GM12864 (cell line): ENCODE measurements around the gene IQCE.

Source experiments
- DNase-seq: peaks from one replicate; pipeline ENCODE4 v3.0.0-alpha.2; 2011; ENCODE audit warnings: low read depth
- H3K4me3 ChIP-seq: 2 replicates; pipeline ENCODE4 v1.5.1; 2011; ENCODE audit warnings: mild to moderate bottlenecking, low read depth, low read length, control low read depth
- CTCF ChIP-seq: IDR thresholded peaks from 2 replicates; pipeline ENCODE4 v1.5.1; 2011; ENCODE audit warnings: low read depth, mild to moderate bottlenecking, moderate library complexity, low read length, control low read depth, inconsistent platforms; ENCODE audit errors: missing control alignments

Gene IQCE

GRCh38 chr7:2512713-2513112, 46.1 kb upstream of the IQCE start:
- TF ChIP-seq CTCF = no peak
- no peak overlapping the region for H3K4me3 ChIP-seq
- DNase-seq = no peak

- no peak for TF ChIP-seq CTCF
- DNase-seq = no peak
- H3K4me3 ChIP-seq = no peak overlapping the region
Measured at GRCh38 chr7:2513702-2514101, 45.1 kb upstream of the IQCE start.

GRCh38 chr7:2514473-2515423, 44.0 kb upstream of the IQCE start:
- TF ChIP-seq CTCF = no peak
- DNase-seq = no peak
- no peak overlapping the region for H3K4me3 ChIP-seq

GRCh38 chr7:2515424-2516193, 43.2 kb upstream of the IQCE start:
- no peak overlapping the region for H3K4me3 ChIP-seq
- DNase-seq = no peak
- no peak for TF ChIP-seq CTCF

- no peak overlapping the region for H3K4me3 ChIP-seq
- no peak for DNase-seq
- no peak for TF ChIP-seq CTCF
Measured at GRCh38 chr7:2516194-2516555, 42.6 kb upstream of the IQCE start.

GRCh38 chr7:2517026-2517425, 41.8 kb upstream of the IQCE start:
- no peak for DNase-seq
- no peak for TF ChIP-seq CTCF
- no peak overlapping the region for H3K4me3 ChIP-seq
